GM23338 (cell line): ENCODE measurements around the gene CPAMD8. TPM values are rescaled to one million over a fixed set of nuclear protein-coding genes. Genes with fewer than 3 reads are reported as not detected.

ENCODE experiments used
- ATAC-seq: fragments of 200-7000 bp; cut with Tn5 transposase; 3 replicates; pipeline ENCODE4 v1.9.1; 2020
- DNase-seq: peaks from one replicate; pipeline ENCODE4 v3.0.0-alpha.2; 2015; ENCODE audit warnings: low spot score
- H2AFZ ChIP-seq: fragments of 200-600 bp; sonication (generic); 2 replicates; pipeline ENCODE4 v1.8.0; 2016; ENCODE audit warnings: antibody characterized with exemption, mild to moderate bottlenecking, moderate library complexity
- H3F3A ChIP-seq: fragments of 200-600 bp; sonication (generic); replicated peaks from 2 replicates; pipeline ENCODE4 v1.8.0; 2017; ENCODE audit warnings: antibody characterized with exemption, mixed run types, low read depth
- H3K27ac ChIP-seq: fragments of 200-600 bp; sonication (generic); 2 replicates; pipeline ENCODE4 v1.6.1; 2016; ENCODE audit warnings: low read depth
- H3K27me3 ChIP-seq: fragments of 200-600 bp; sonication (generic); 2 replicates; pipeline ENCODE4 v1.8.0; 2016; ENCODE audit warnings: mild to moderate bottlenecking, mixed run types, moderate library complexity; ENCODE audit not compliant: insufficient read depth
- H3K36me3 ChIP-seq: fragments of 200-600 bp; sonication (generic); 2 replicates; pipeline ENCODE4 v1.8.0; 2016; ENCODE audit warnings: mild to moderate bottlenecking; ENCODE audit not compliant: insufficient read depth
- H3K4me1 ChIP-seq: fragments of 200-600 bp; sonication (generic); 2 replicates; pipeline ENCODE4 v1.8.0; 2016; ENCODE audit warnings: mild to moderate bottlenecking, moderate library complexity; ENCODE audit not compliant: insufficient read depth
- H3K4me2 ChIP-seq: fragments of 200-600 bp; sonication (generic); 2 replicates; pipeline ENCODE4 v1.7.1; 2017; ENCODE audit warnings: mixed run types
- H3K4me3 ChIP-seq: fragments of 200-600 bp; sonication (generic); 2 replicates; pipeline ENCODE4 v1.6.1; 2016; ENCODE audit warnings: mixed run types
- H3K79me2 ChIP-seq: fragments of 200-600 bp; sonication (generic); replicated peaks from 2 replicates; pipeline ENCODE4 v1.8.0; 2017; ENCODE audit warnings: mild to moderate bottlenecking; ENCODE audit not compliant: insufficient read depth
- H3K9me2 ChIP-seq: fragments of 200-600 bp; sonication (generic); 2 replicates; pipeline ENCODE4 v1.8.0; 2017; ENCODE audit not compliant: insufficient read depth
- H4K20me1 ChIP-seq: fragments of 200-600 bp; sonication (generic); replicated peaks from 2 replicates; pipeline ENCODE4 v1.8.0; 2017; ENCODE audit warnings: mild to moderate bottlenecking; ENCODE audit not compliant: insufficient read depth
- H3K27ac Mint-ChIP-seq: 2 replicates; pipeline ENCODE4 v1.8.0; 2020; ENCODE audit warnings: inconsistent platforms, mild to moderate bottlenecking, moderate library complexity, mixed read lengths
- H3K27me3 Mint-ChIP-seq: 3 replicates; pipeline ENCODE4 v1.8.0; 2022; ENCODE audit warnings: low read depth, mild to moderate bottlenecking, moderate library complexity, mixed read lengths, inconsistent platforms; ENCODE audit not compliant: insufficient read depth, poor library complexity
- H3K36me3 Mint-ChIP-seq: 3 replicates; pipeline ENCODE4 v1.8.0; 2021; ENCODE audit warnings: low read depth, mild to moderate bottlenecking, inconsistent platforms, moderate library complexity, mixed read lengths
- H3K4me1 Mint-ChIP-seq: 3 replicates; pipeline ENCODE4 v1.8.0; 2020; ENCODE audit warnings: mild to moderate bottlenecking, inconsistent platforms, mixed read lengths
- H3K4me3 Mint-ChIP-seq: 3 replicates; pipeline ENCODE4 v1.8.0; 2021; ENCODE audit warnings: moderate library complexity, mild to moderate bottlenecking, inconsistent platforms, mixed read lengths
- H3K9me3 Mint-ChIP-seq: 3 replicates; pipeline ENCODE4 v1.8.0; 2020; ENCODE audit warnings: moderate library complexity, mild to moderate bottlenecking, inconsistent platforms, mixed read lengths
- EZH2 ChIP-seq: fragments of 200-600 bp; sonication (generic); IDR thresholded peaks from one replicate; pipeline ENCODE4 v1.8.0; 2017; ENCODE audit warnings: antibody characterized with exemption, mild to moderate bottlenecking, low read depth; ENCODE audit not compliant: unreplicated experiment
- JUNB ChIP-seq: IDR thresholded peaks from one replicate; pipeline ENCODE4 v1.6.1; 2016; ENCODE audit warnings: antibody characterized with exemption; ENCODE audit not compliant: unreplicated experiment
- POLR2AphosphoS5 ChIP-seq: IDR thresholded peaks from 2 replicates; pipeline ENCODE4 v1.6.1; 2016; ENCODE audit warnings: antibody characterized with exemption, low read depth
- STAT1 ChIP-seq: IDR thresholded peaks from one replicate; pipeline ENCODE4 v1.6.1; 2016; ENCODE audit warnings: antibody characterized with exemption; ENCODE audit not compliant: unreplicated experiment
- polyA plus RNA-seq: library from polyadenylated mRNA; unstranded; fragments of >200 nt; fragmentation: Nextera tagmentation; extraction: Ambion mirVana; gene quantifications from 2 replicates; pipeline ENCODE4 v1.2.1, GENCODE V29; 2016
- total RNA-seq: library from RNA; depleted of rRNA; stranded (reverse); fragments of >200 nt; shearing (Covaris generic); gene quantifications from 2 replicates; pipeline ENCODE4 v1.2.3, GENCODE V29; 2014
- TF ChIP-seq, protein P1 (sequence below): fragments of 250-450 bp; sonication (Bioruptor Pico); IDR thresholded peaks from 2 replicates; pipeline ENCODE4 v1.5.0; 2020; ENCODE audit warnings: mild to moderate bottlenecking, moderate library complexity
- TF ChIP-seq, protein P2 (sequence below): IDR thresholded peaks from one replicate; pipeline ENCODE4 v1.6.1; 2018; ENCODE audit warnings: antibody characterized with exemption; ENCODE audit not compliant: unreplicated experiment
- TF ChIP-seq, protein P3 (sequence below): IDR thresholded peaks from 2 replicates; pipeline ENCODE4 v1.6.1; 2016; ENCODE audit warnings: antibody characterized with exemption

Gene CPAMD8
- total and polyA plus RNA-seq, 2 experiments from 2014 or later: 4.4 to 11.8 TPM

DNA sequence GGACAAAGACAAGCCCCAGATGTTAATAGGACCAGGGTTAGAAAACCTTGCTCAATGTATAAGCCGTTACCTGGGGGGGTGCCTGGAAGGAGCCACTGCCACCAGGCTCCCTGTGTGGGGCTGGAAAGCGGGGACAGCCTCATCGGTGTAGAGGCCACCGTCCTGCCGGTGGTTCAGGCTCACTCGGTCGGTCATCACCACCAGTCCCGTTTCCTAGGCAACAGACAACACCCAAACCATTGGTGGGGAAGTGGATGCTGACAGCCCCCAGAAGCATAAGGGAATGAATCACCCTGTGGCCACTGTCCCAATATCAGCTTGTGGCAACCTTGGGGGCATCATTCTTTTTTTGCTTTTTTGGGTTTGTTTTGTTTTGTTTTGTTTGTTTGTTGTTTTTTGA lies 55.8 kb downstream of the CPAMD8 start:
- Mint-ChIP-seq H3K27ac (no peak overlapping the region), H3K4me3 (no peak overlapping the region), H3K4me1 (no peaks in the 10 kb centered on the region), H3K9me3 (peaks cover 16% of the 10 kb centered on the region), H3K36me3 (peaks cover 21% of the 10 kb centered on the region), H3K27me3 (peaks cover 7% of the 10 kb centered on the region)
- Histone ChIP-seq H3K79me2 (no peaks in the 10 kb centered on the region), H3K4me2 (no peak overlapping the region), H3K4me3 (no peak overlapping the region), H2AFZ (no peak overlapping the region), H4K20me1 (0 out of 2 replicates have a peak, but pooled peaks cover 5% of the 10 kb centered on the region), H3K36me3 (peaks cover 4% of the 10 kb centered on the region; the same call in 1 of the 2 replicates), H3K9me2 (no peaks in the 10 kb centered on the region), H3K4me1 (no peaks in the 10 kb centered on the region), H3K27me3 (no peaks in the 10 kb centered on the region), H3F3A (no peaks in the 10 kb centered on the region), H3K27ac (no peak overlapping the region)
- TF ChIP-seq POLR2AphosphoS5: no peak
- no peak for TF ChIP-seq STAT1
- TF ChIP-seq, protein P1, sequence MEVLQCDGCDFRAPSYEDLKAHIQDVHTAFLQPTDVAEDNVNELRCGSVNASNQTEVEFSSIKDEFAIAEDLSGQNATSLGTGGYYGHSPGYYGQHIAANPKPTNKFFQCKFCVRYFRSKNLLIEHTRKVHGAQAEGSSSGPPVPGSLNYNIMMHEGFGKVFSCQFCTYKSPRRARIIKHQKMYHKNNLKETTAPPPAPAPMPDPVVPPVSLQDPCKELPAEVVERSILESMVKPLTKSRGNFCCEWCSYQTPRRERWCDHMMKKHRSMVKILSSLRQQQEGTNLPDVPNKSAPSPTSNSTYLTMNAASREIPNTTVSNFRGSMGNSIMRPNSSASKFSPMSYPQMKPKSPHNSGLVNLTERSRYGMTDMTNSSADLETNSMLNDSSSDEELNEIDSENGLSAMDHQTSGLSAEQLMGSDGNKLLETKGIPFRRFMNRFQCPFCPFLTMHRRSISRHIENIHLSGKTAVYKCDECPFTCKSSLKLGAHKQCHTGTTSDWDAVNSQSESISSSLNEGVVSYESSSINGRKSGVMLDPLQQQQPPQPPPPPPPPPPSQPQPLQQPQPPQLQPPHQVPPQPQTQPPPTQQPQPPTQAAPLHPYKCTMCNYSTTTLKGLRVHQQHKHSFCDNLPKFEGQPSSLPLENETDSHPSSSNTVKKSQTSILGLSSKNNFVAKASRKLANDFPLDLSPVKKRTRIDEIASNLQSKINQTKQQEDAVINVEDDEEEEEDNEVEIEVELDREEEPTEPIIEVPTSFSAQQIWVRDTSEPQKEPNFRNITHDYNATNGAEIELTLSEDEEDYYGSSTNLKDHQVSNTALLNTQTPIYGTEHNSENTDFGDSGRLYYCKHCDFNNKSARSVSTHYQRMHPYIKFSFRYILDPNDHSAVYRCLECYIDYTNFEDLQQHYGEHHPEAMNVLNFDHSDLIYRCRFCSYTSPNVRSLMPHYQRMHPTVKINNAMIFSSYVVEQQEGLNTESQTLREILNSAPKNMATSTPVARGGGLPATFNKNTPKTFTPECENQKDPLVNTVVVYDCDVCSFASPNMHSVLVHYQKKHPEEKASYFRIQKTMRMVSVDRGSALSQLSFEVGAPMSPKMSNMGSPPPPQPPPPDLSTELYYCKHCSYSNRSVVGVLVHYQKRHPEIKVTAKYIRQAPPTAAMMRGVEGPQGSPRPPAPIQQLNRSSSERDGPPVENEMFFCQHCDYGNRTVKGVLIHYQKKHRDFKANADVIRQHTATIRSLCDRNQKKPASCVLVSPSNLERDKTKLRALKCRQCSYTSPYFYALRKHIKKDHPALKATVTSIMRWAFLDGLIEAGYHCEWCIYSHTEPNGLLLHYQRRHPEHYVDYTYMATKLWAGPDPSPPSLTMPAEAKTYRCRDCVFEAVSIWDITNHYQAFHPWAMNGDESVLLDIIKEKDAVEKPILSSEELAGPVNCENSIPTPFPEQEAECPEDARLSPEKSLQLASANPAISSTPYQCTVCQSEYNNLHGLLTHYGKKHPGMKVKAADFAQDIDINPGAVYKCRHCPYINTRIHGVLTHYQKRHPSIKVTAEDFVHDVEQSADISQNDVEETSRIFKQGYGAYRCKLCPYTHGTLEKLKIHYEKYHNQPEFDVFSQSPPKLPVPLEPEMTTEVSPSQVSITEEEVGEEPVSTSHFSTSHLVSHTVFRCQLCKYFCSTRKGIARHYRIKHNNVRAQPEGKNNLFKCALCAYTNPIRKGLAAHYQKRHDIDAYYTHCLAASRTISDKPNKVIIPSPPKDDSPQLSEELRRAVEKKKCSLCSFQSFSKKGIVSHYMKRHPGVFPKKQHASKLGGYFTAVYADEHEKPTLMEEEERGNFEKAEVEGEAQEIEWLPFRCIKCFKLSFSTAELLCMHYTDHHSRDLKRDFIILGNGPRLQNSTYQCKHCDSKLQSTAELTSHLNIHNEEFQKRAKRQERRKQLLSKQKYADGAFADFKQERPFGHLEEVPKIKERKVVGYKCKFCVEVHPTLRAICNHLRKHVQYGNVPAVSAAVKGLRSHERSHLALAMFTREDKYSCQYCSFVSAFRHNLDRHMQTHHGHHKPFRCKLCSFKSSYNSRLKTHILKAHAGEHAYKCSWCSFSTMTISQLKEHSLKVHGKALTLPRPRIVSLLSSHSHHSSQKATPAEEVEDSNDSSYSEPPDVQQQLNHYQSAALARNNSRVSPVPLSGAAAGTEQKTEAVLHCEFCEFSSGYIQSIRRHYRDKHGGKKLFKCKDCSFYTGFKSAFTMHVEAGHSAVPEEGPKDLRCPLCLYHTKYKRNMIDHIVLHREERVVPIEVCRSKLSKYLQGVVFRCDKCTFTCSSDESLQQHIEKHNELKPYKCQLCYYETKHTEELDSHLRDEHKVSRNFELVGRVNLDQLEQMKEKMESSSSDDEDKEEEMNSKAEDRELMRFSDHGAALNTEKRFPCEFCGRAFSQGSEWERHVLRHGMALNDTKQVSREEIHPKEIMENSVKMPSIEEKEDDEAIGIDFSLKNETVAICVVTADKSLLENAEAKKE (CRISPR knock-in tag): no peak
- TF ChIP-seq JUNB: no peak
- no peak for TF ChIP-seq EZH2
- TF ChIP-seq, protein P2, sequence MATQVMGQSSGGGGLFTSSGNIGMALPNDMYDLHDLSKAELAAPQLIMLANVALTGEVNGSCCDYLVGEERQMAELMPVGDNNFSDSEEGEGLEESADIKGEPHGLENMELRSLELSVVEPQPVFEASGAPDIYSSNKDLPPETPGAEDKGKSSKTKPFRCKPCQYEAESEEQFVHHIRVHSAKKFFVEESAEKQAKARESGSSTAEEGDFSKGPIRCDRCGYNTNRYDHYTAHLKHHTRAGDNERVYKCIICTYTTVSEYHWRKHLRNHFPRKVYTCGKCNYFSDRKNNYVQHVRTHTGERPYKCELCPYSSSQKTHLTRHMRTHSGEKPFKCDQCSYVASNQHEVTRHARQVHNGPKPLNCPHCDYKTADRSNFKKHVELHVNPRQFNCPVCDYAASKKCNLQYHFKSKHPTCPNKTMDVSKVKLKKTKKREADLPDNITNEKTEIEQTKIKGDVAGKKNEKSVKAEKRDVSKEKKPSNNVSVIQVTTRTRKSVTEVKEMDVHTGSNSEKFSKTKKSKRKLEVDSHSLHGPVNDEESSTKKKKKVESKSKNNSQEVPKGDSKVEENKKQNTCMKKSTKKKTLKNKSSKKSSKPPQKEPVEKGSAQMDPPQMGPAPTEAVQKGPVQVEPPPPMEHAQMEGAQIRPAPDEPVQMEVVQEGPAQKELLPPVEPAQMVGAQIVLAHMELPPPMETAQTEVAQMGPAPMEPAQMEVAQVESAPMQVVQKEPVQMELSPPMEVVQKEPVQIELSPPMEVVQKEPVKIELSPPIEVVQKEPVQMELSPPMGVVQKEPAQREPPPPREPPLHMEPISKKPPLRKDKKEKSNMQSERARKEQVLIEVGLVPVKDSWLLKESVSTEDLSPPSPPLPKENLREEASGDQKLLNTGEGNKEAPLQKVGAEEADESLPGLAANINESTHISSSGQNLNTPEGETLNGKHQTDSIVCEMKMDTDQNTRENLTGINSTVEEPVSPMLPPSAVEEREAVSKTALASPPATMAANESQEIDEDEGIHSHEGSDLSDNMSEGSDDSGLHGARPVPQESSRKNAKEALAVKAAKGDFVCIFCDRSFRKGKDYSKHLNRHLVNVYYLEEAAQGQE: no peak
- TF ChIP-seq, protein P3, sequence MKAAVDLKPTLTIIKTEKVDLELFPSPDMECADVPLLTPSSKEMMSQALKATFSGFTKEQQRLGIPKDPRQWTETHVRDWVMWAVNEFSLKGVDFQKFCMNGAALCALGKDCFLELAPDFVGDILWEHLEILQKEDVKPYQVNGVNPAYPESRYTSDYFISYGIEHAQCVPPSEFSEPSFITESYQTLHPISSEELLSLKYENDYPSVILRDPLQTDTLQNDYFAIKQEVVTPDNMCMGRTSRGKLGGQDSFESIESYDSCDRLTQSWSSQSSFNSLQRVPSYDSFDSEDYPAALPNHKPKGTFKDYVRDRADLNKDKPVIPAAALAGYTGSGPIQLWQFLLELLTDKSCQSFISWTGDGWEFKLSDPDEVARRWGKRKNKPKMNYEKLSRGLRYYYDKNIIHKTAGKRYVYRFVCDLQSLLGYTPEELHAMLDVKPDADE: no peak
- ATAC-seq (no peak), DNase-seq (peak; percentile 21)
